KG1 (cell line): ENCODE measurements around the gene ACAN.

ENCODE experiments used
- DNase-seq: peaks from one replicate; lab custom pipeline; 2025; lab: John Stamatoyannopoulos, UW

The ACAN gene

GRCh38 chr15:88878720-88879184, 75.5 kb downstream of the ACAN start:
- DNase-seq: no peak

GRCh38 chr15:88880944-88881740, 77.9 kb downstream of the ACAN start:
- DNase-seq: no peak

DNA sequence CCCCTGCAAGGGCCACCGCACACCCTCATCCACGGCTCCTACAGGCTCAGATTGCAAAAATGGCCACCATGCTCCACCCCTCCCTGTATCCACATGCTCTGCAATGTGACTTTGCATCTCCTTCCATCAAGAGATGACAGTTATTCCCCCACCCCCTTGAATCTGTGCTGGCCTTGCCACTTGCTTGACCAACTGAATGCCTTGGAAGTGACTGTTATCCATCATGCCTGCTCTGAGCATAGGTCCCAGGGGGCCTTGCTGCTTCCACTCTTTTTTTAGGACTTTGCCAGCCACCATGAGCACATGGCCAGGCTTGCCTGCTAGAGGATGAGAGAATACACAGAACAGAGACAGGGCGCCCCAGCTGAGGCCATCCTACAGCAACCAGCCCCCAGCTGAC, 78.5 kb downstream of the ACAN start:
- no peak for DNase-seq

- no peak for DNase-seq
Observed at GRCh38 chr15:88882785-88883184, 79.5 kb downstream of the ACAN start.

DNA sequence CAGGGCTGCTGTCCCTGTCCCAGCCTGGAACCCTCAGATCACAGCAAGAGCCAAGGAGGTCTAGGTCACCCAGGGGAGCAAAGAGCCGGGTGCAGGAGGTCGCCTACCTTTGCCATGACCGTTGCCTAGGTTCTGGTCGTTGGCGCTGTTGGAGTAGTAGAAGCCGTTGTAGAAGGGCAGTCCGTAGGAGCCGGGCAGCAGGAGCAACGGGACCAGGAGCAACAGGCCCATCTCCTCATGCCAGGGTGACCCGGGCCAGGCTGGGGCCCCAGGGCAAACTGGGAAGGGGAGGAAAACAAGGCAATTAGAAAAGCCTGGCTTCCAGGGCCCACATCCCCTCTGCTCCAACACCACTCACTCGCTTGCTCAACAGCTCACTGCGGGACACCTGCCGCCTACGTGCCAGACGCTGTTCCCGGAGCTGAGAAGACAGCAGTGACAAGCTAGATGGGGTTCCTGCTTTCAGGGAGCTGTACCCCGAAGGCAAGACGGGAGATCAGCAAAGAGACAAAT, 83.9 kb downstream of the ACAN start:
- no peak for DNase-seq

DNA sequence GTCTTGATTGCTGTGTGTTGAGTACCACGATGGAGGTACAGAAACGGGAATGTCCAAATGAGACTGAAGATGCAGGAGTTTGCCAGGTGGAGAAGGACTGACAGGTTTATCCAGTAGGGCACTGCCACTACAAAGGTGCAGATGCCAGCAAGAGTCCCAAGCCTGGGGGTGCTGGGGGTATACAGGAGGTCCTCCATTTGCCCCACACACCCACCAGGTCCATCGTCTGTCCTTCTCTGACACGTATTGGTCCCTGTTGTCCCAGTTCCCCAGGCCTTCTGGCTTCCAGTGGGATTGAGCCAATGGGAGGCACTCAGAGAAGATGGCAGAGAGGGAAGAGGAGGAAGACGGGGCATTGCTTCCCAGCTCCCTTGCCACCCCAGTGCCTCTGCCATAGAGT, 85.5 kb downstream of the ACAN start:
- no peak for DNase-seq

- DNase-seq: no peak
Observed at GRCh38 chr15:88890495-88890894, 87.3 kb downstream of the ACAN start.

DNA sequence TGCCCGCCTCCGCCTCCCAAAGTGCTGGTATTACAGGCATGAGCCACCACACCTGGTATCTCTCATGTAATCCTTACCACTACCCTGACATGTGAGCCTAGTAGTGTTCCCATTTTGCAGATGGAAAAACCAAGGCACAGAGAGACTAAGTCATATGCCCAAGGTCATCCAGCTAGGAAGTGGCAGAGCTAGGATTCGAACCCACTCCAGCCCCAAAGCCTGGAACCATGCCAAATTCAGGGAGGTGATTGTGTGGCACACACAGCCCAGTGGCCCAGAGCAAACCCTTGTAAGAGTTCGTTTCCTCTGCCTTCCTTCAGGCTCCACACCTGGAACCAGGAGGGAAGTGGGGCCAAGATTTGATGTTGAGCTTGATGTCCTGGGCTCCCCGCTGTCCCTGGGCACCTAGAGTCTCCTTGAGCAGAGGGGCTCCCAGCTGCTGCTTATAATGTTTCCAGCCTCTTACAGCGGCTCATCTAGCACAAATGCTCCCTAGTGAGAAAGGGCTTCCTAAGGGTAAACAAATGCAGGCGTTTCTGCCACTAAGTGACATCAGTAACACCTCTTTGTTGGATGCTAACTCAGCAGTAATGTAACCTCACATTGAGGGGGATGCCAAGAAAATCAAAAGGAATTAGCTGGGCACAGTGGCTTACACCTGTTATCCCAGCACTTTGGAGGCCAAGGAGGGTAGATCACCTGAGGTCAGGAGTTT, 88.5 kb downstream of the ACAN start:
- no peak for DNase-seq

DNA sequence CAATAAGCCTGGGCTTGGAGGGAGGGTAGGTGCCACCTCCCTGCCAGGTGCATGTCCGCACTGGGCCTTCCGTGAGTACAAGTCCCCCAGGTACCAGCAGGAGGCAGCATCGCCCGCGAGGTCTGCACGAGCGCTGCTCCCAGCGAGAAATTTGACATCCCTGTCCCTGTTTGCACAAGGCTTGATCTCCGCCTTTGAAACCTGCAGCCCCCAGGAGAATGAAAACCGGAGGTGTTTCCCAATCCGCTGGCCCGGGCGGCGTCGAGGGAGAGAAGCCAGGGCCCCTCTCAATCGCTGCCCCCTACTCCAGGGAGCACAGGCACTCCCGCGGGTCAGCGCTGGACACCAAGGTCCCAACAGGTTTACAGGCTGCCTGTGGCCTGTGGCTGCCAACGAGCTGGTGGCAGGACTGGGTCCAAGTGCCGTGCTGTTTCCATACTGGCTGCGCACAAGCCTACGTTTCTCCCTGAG, 91.1 kb downstream of the ACAN start:
- DNase-seq: no peak

DNA sequence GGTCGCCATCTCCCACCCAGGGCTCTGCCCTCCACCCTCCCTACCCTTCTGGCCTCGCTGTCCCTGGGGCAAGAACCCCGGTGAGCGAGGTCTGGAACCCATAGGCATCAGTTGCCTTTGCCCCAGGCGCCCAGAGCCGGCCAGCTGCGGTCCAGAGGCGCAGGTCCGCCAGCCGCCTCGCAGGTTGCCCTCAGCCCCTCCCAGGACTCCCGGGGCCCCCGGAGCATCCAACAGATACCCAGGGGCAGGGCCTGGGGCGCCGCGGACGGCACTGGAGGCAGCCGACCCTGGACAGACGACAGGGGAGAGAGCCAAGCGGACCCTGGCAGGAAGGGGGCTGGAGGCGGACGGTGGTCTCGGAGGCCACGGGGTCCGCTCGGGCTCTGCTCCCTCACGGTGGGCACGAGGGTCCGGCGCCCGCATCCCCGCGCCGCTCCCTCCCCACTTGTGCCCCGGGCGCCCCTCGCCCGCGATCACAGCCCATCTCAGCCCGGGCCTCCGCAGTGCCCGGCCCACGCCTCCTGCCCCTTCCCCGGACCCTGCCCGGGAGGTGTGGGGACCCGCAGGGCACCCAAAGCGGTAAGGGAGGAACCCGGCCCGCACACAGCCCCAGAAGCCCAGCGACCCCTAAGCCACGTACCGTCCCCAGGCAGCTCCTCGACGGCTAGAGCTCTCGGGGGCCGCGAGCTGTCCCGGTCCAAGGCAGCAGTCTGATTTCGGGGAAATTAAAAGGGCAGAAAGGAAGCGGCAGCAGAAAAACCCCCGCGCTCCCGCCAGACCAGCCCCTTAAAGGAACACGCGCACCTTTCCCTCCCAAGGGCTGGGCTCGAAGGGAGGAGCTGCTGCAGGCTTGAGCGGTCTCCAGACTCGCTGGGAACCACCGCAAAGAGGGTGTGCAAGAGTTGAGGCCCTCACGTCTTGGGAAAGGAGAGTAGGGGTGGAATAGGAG, 91.9 kb downstream of the ACAN start, which contains the start of gene HAPLN3:
Gene HAPLN3 (minus strand): TSS at position 726 of the 949 bp plus-strand sequence. CDS start 8,246 bp downstream, outside the sequence.
- no peak for DNase-seq

DNA sequence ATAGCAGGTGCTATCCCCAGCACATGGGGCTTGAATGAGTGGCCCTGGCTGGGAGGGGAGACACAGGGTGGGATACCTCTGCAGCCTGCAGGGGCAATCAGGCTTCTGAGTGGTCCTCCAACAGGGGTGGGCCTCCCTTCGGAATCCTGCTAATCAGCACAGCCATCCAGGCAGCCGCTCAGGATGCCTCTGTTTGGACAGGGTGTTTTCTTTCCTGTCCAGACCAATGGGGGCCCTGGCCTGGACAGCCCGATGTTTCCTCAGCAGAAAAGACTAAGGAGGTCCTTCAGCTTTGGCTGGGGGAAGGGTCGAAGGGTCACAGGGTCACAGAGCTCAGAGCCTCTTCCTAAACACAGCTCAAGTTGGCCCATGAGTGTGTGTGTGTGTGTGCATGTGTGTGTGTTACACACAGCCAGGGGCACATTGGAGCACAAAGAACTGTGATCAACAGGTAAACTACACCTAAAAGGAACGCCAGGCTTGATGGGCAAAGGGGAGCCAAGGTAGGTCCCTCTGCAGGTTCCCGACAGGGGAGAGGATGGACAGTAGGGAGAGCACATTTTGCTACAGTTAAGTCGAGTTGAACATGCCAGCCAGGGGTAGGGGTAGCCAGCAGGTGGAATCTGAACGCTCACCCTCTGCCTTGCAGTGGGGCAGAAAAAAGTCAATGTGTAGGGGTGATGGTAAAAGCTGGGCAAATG, 93.2 kb downstream of the ACAN start:
- DNase-seq: no peak

DNA sequence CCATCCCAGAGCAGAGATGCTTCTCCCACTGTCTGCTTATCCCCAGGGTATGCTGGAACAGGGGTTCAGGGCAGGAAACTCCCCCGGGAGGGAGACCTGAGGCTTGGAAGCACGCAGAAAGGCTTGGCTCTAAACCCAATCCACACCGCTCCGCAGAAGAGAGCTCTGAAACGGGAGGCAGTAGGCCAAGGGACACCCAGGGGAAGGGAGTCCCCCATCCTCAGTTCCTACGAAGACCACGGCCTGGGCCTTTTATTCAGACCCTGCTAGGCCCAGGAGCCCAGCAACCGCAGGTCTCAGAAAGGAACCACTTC, 93.9 kb downstream of the ACAN start:
- DNase-seq: no peak

GRCh38 chr15:88897456-88898194, 94.4 kb downstream of the ACAN start:
- no peak for DNase-seq

- no peak for DNase-seq
Observed at GRCh38 chr15:88898736-88899135, 95.5 kb downstream of the ACAN start.

DNA sequence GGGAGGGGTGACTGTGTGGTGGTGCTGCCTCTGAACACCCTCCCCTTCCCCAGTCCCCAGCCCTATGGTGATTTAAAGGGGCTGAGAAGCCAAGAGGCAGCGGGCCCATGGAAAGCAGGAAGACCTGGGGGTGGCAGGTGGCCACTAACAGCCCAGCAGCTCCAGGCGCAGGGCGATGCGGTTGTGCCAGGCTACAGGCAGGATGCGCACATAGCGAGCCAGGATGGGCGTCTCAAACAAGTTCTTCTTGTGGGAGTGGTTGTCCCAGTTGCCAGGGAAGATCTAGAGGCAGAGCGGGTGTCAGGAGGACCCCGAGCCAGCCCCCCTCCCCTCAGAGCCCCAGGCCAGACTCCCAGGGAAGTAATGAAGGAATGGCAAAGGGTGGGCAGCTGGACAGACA, 96.0 kb downstream of the ACAN start:
- DNase-seq: no peak

DNA sequence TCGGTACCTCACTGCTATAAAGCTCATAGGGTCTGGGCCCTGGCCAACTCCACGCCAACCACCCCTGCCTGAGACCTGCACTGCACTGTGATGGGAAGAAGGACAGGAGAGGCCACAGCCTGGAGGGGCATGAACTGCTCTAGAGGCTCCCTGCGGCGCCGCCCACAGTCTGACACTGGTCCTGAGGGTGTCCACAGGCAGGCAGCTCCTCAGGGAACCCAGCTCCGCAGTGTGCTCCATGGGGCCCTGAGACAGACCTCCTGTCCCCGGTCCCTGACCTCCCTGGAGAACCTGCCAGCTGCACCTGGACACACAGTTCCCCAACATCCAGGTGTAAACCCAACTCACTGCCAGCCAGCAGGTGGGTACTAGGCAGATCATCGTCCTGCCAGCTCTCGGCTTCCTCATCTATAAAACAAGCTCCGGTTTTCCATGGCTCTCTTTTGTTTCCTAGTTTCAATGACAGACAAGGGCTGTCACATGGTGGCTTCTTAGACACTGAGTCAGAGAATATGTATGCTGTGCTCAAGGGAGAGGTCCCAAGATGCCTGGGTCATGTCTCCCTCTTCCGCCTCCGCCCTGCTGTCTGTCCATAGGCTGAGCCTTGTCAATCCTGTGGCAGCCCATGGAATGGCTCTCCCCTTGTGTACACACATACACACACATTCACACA, 97.2 kb downstream of the ACAN start:
- DNase-seq: no peak

GRCh38 chr15:88900982-88901418, 97.8 kb downstream of the ACAN start:
- DNase-seq: no peak

- DNase-seq: no peak
Observed at GRCh38 chr15:88901508-88902220, 98.4 kb downstream of the ACAN start.

DNA sequence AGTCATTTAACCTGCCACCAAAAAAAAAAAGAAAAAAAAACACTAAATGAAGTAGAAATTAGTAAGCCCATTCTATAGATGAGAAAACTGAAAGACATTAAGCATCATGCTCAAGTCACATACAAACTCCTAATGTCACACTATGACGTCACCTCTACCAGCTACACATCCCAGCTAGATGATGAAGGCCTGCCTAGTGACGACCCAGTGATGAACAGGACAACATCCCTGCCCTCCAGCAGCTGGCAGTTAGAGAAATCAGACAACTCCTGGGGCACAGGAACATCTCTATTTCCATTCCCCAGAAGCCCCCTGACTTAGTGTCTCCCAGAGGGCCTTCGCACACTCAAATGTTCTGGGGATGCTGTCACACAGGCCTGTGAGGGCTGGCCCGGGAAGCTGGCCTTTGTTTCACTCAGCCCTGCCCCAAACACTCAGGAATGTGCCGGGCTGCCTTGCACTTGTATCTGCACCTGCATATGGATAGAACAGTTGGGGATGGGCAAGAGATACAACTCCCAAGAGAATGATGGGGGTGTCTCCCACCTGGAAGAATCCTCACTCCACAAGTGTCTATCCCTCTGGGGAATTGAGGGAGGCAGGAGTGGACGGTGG, 99.1 kb downstream of the ACAN start:
- no peak for DNase-seq
